HG03196 (cell line): ENCODE measurements around the gene FASTKD1.

Experiments used
- ATAC-seq: cut with Tn5 transposase; IDR thresholded peaks from one replicate; pipeline ENCODE4 v1.9.1; 2021; ENCODE audit not compliant: unreplicated experiment

The FASTKD1 gene

DNA sequence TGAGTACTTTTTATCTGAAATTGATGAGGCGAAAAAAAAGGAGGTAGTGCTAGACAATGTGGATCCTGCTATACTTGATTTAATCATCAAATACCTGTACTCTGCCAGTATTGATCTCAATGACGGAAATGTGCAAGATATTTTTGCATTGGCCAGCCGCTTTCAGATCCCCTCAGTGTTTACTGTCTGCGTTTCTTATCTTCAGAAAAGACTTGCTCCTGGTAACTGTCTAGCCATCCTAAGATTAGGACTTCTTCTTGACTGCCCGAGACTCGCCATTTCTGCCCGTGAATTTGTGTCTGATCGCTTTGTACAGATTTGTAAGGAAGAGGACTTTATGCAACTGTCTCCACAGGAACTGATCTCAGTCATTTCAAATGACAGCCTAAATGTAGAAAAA is 63.7 kb downstream of the FASTKD1 start:
- ATAC-seq: no peak

DNA sequence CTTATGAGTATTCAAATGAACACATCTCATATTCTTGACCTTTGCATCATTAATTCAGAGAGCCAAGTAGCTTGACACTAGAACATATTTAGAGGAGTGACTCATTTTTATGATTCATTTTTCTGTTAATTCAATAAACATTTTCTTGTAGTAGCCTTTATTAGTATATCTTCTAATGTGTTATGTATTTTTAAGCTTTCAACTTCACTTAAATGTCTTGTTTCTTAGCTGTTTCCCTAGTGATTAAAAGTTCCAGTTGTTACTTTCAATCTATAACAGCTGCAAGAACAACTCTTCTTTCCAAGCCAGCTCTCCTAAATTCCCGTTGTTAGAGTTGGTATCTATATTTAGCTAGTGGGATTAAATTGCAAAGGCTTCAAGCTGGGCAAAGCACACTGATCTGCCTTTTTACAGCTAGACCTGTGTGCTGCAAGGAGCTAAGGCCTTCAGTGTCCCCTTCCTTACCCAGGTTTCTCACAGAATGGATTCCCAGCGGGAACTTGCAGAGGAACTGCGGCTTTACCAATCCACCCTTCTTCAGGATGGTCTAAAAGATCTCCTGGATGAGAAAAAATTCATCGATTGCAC is 64.3 kb downstream of the FASTKD1 start, which contains the start of gene KLHL41:
Gene KLHL41 (plus strand): TSS at position 405 of the 588 bp plus-strand sequence. CDS start 77 bp downstream, at position 482.
- ATAC-seq: no peak

DNA sequence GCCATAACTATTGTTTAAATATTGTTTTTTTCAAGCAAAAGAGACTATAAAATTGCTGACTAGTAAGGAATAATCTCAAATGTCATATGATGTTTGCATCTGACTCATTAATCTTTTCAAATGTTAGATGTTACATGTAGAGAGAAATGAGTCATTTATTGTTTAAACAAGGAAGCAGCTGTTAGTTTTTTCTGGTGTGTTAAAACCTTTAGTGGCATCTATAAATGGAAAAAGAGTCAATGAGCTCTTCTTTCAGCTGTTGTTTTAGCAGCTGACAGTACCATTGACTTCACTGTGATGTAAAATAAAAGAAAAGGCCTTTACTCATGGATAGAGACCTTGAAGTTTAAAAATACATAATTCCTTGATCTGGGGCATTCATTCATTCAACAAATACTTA is 66.0 kb downstream of the FASTKD1 start:
- no peak for ATAC-seq

GRCh38 chr2:169504651-169505050 is 69.0 kb downstream of the FASTKD1 start:
- no peak for ATAC-seq

DNA sequence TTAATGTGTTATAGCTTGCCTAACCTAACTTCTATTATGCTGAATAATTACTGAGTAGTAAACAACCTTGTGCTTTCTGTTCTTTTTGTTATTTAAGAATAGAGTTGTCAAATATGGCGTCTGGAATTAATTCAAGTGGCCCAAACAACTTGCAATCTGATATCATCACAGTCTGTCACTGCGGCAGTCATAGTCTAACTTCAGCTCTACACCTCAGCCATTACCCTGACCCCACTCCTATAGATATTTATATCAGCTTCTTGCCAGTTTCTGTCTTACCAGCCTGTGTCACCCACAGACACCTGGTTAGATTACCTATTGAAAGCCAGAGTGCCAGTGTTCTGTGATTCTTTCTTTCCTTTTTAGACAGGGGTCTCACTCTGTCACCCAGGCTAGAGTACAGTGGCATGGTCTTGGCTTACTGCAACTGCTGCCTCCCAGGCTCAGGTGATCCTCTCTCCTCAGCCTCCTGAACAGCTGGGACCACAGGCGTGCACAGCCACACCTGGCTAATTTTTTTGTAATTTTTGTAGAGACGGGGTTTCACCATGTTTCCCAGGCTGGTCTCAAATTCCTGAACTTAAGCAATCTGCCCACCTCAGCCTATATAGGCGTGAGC is 78.2 kb downstream of the FASTKD1 start:
- no peak for ATAC-seq

DNA sequence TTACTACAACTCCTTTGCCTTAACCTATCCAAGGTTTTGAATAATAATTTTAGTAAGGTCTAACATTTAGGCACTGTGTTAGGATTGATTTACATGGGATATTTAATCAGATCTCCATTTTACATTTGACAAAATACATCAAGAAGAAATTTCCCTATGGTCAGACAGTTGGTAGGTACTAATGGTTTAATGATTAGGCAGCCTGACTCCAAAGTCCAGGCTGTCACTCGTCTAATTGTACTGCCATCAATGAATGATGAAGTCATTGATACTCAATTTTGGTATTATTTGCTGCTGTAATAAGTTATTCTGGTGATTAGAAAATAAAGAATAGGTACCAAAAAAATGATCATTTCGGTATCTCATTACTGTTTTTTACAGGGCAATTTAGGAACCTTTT is 80.3 kb downstream of the FASTKD1 start:
- no peak for ATAC-seq

DNA sequence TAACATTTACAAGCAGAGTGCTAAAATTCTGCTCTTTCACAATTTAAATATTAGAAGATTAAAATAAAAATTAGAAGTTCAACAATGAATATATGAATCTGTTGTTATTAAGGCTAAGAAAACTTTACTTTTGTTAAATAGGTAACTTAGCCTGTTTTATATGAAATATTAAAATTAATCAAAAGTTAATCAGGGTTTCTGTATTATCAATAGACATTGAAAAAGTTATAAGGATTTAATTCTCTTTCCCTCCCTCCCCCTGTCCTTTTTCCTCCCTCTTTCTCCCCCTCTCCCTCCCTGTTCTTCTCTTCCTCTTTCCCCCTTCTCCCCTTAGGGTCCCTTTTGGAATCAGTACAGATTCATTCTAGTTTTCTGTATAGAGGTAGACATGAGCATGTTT is 82.3 kb downstream of the FASTKD1 start:
- no peak for ATAC-seq

DNA sequence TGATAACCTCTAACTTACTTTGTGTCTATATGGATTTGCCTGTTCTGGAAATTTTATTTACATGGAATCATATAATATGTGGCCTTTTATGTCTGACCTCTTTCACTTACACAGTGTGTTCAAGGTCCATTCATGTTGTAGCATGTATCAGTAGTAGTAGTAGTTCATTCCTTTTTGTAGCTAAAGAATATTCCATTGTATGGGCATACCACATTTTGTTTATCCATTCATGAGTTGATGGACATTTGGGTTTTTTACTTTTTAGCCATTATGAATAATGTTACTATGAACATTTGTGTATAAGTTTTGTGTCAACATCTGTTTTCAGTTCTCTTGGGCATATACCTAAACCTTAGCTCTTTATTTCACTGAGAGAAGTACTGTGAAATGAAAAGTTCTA is 82.8 kb downstream of the FASTKD1 start:
- no peak for ATAC-seq

- no peak for ATAC-seq
These were observed 87.2 kb downstream of the FASTKD1 start for GRCh38 chr2:169486487-169486886.

GRCh38 chr2:169485650-169486138 is 88.0 kb downstream of the FASTKD1 start:
- ATAC-seq: no peak

GRCh38 chr2:169480079-169480465 is 93.6 kb downstream of the FASTKD1 start:
- no peak for ATAC-seq
